Panc1 (cell line): ENCODE measurements around the gene TLCD2.
A peak's percentile ranks its signal among the peaks of the same experiment; 100 is the strongest.

Experiments
- POLR2AphosphoS5 ChIP-seq: IDR thresholded peaks from 2 replicates; pipeline ENCODE4 v1.6.1; 2012; ENCODE audit warnings: mild to moderate bottlenecking, low read depth, low read length, moderate library complexity
- SIN3A ChIP-seq: IDR thresholded peaks from 2 replicates; pipeline ENCODE4 v1.6.1; 2012; ENCODE audit warnings: low read depth, mild to moderate bottlenecking, low read length, moderate library complexity, borderline replicate concordance; ENCODE audit not compliant: insufficient read depth
- TCF7L2 ChIP-seq: IDR thresholded peaks from 2 replicates; pipeline ENCODE4 v1.6.1; 2011; ENCODE audit warnings: mild to moderate bottlenecking, low read depth, low read length, inconsistent platforms
- TF ChIP-seq, protein P1 (sequence below): fragments of 450-650 bp; IDR thresholded peaks from 2 replicates; pipeline ENCODE4 v1.5.1; 2017; ENCODE audit warnings: mild to moderate bottlenecking
- TF ChIP-seq, protein P2 (sequence below), 2 experiments: IDR thresholded peaks; 2 replicates each; pipeline ENCODE4 v1.6.1; 2011 to 2012; ENCODE audit warnings: low read depth in 2 of 2, control low read depth in 1 of 2, low read length in 1 of 2, mild to moderate bottlenecking in 1 of 2, moderate library complexity in 1 of 2; ENCODE audit not compliant: insufficient read depth in 1 of 2

DNA sequence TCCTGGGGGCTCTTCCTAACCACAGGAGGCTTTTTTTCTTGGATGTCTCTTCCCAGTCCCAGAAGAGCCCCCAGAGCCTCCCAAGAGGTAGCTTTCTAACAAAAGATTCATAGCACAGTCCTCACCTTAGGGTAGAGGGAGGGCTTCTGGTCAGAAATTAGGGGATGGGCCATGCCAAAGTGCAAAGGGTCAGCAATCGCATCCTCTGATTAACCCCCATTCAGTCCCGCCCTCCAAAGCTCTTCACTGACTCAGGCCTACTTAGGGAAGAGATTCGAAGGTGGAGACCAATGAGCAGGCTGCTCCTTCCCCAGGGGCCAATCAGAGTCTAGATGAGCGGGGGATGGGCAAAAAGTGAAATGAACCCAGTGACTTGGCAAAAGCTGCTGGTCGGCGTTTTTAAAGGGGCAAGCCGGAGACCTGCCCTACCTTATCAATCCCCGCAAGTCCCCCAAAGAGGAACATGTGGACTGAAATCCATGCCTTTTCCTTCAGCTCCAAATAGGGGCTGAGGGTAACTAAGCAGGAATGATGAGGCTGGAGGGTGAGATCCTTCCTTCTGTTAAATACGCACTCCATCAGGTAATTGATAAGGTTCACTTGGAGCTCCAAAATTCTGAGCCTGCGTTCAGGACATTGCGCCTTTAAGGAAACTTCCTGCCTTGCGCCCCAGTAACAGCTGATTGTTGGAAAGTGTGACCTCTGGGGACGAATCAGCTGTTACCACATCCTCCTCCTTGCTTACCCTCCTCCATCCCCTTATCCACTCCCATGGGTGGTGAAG, 6.9 kb upstream of the TLCD2 start:
- TF ChIP-seq, protein P1, sequence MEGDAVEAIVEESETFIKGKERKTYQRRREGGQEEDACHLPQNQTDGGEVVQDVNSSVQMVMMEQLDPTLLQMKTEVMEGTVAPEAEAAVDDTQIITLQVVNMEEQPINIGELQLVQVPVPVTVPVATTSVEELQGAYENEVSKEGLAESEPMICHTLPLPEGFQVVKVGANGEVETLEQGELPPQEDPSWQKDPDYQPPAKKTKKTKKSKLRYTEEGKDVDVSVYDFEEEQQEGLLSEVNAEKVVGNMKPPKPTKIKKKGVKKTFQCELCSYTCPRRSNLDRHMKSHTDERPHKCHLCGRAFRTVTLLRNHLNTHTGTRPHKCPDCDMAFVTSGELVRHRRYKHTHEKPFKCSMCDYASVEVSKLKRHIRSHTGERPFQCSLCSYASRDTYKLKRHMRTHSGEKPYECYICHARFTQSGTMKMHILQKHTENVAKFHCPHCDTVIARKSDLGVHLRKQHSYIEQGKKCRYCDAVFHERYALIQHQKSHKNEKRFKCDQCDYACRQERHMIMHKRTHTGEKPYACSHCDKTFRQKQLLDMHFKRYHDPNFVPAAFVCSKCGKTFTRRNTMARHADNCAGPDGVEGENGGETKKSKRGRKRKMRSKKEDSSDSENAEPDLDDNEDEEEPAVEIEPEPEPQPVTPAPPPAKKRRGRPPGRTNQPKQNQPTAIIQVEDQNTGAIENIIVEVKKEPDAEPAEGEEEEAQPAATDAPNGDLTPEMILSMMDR: no peak
- 0 out of 2 replicates have a peak, but pooled peaks have one; percentile 36 for TF ChIP-seq SIN3A
- TF ChIP-seq, protein P2, sequence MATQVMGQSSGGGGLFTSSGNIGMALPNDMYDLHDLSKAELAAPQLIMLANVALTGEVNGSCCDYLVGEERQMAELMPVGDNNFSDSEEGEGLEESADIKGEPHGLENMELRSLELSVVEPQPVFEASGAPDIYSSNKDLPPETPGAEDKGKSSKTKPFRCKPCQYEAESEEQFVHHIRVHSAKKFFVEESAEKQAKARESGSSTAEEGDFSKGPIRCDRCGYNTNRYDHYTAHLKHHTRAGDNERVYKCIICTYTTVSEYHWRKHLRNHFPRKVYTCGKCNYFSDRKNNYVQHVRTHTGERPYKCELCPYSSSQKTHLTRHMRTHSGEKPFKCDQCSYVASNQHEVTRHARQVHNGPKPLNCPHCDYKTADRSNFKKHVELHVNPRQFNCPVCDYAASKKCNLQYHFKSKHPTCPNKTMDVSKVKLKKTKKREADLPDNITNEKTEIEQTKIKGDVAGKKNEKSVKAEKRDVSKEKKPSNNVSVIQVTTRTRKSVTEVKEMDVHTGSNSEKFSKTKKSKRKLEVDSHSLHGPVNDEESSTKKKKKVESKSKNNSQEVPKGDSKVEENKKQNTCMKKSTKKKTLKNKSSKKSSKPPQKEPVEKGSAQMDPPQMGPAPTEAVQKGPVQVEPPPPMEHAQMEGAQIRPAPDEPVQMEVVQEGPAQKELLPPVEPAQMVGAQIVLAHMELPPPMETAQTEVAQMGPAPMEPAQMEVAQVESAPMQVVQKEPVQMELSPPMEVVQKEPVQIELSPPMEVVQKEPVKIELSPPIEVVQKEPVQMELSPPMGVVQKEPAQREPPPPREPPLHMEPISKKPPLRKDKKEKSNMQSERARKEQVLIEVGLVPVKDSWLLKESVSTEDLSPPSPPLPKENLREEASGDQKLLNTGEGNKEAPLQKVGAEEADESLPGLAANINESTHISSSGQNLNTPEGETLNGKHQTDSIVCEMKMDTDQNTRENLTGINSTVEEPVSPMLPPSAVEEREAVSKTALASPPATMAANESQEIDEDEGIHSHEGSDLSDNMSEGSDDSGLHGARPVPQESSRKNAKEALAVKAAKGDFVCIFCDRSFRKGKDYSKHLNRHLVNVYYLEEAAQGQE (IDR thresholded peaks at IDR 0.05; ENCODE audit: insufficient read depth in 1 of 2, low read depth in 2 of 2, low read length in 1 of 2): no peak
- TF ChIP-seq POLR2AphosphoS5: peak; percentile 32; the same call in 1 of the 2 replicates
- TF ChIP-seq TCF7L2: peak; percentile 61
